ENCODE data around the gene APOO.

Gene APOO

DNA sequence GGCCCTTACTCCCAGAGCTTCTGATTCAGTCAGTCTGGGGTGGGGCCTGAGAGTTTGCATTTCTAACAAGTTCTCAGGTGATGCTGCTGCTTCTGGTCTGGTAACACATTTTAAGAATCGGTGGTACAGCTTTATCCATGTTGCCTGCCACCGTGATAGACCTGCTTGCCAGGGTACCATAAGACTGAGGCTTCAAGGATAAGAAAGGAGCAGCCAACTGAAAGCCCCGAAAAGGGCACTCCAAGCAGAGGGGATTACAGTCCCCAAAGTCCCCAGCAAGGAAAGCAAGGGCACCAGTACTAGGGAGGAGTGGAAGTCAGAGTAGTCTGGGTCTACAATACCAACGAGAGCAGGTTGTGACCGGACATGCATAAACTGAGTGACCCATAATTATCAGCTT lies 49.8 kb downstream of the APOO start:
- no peaks in the 10 kb centered on the region for H3K9me3 ChIP-seq (ENCODE audit: insufficient read depth, low read depth, low read length)
- WGBS, result 95% methylated on average over 3 of the region's 5 CpGs

DNA sequence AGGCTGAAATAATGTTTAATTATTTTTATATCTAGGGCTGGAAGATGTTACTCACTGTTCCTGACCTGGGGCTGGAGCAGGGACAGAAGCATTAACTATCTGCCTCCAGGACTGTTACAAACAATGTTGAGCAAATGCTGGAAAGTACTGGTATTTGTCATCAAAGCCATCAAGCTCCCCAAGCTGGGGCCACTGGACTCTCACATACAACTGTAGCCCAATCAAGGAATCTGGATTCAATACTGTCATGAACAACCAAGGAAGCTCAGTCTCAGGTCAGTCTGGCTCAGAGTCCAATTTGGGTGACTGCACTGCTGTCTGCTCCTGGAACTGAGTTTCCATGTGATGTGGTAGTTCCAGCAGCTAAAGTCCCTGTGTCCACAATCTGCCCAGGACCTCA lies 50.4 kb downstream of the APOO start:
- no peak overlapping the region for H3K9ac ChIP-seq (ENCODE audit: low read depth, low read length)
- H3K27me3 ChIP-seq (ENCODE audit: insufficient read depth, low read length), result no peaks in the 10 kb centered on the region
- H3K4me1 ChIP-seq (ENCODE audit: insufficient read depth, low read length), result no peaks in the 10 kb centered on the region
- no peaks in the 10 kb centered on the region for H3K9me3 ChIP-seq (ENCODE audit: insufficient read depth, low read depth, low read length)
- H3K27ac ChIP-seq (ENCODE audit: low read depth, low read length), result no peak overlapping the region
- 0 out of 2 replicates have a peak, but pooled peaks cover 6% of the 10 kb centered on the region for H3K36me3 ChIP-seq (ENCODE audit: insufficient read depth, low read length)
- H3K4me3 ChIP-seq (ENCODE audit: low read length), result no peak overlapping the region

More for the DNA sequence above, 49.8 kb downstream of the APOO start:
- Histone ChIP-seq H3K36me3 (ENCODE audit: insufficient read depth, low read length) (0 out of 2 replicates have a peak, but pooled peaks cover 6% of the 10 kb centered on the region), H3K27me3 (ENCODE audit: insufficient read depth, low read length) (no peaks in the 10 kb centered on the region), H3K9ac (ENCODE audit: low read depth, low read length) (no peak overlapping the region), H3K27ac (ENCODE audit: low read depth, low read length) (no peak overlapping the region), H3K4me1 (ENCODE audit: insufficient read depth, low read length) (no peaks in the 10 kb centered on the region), H3K4me3 (ENCODE audit: low read length) (no peak overlapping the region)

DNA sequence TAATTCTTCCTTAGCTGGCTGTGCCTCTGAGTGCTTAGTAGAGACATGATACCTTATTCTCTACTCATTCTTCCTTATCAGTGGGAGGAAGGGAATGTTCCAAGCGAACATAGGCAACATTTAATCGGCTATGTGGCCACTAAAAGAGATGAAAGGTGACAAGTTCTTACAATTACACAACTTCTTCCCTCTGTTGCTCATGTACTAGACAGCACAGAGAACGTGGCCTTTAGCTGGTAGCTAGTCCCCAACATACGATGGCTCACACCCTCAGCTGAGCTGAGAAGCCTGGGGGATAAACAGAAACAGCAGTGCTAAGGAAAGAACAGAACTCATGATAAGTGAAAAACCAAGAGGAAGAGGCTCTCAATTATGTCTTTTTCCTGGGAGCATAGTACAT lies 52.2 kb downstream of the APOO start:
- H3K4me1 ChIP-seq (ENCODE audit: insufficient read depth, low read length), result no peaks in the 10 kb centered on the region
- H3K36me3 ChIP-seq (ENCODE audit: insufficient read depth, low read length), result 0 out of 2 replicates have a peak, but pooled peaks cover 6% of the 10 kb centered on the region
- no peak overlapping the region for H3K4me3 ChIP-seq (ENCODE audit: low read length)
- no peak overlapping the region for H3K9ac ChIP-seq (ENCODE audit: low read depth, low read length)
- no peaks in the 10 kb centered on the region for H3K9me3 ChIP-seq (ENCODE audit: insufficient read depth, low read depth, low read length)
- 93% methylated on average over 3 of the region's 4 CpGs for WGBS
- H3K27ac ChIP-seq (ENCODE audit: low read depth, low read length), result no peak overlapping the region
- H3K27me3 ChIP-seq (ENCODE audit: insufficient read depth, low read length), result no peaks in the 10 kb centered on the region

DNA sequence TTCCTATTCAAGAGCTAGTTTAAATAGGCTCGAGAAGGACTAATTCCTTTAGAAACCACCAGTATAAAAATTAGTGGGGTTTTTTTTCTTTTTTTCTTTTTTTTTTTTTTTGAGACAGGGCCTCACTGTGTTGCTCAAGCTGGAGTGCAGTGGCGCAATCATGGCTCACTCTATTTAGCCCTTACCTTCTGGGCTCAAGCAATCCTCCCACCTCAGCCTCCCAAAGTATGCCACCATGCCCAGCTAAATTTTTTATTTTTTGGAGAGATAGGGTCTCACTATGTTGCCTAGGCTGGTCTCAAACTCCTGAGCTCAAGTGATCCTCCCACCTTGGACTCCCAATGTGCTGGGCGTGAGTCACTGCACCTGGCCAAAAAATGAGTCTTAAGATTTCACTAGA lies 52.8 kb downstream of the APOO start:
- Histone ChIP-seq H3K4me3 (ENCODE audit: low read length) (no peak overlapping the region), H3K9ac (ENCODE audit: low read depth, low read length) (no peak overlapping the region), H3K27me3 (ENCODE audit: insufficient read depth, low read length) (no peaks in the 10 kb centered on the region), H3K9me3 (ENCODE audit: insufficient read depth, low read depth, low read length) (no peaks in the 10 kb centered on the region), H3K27ac (ENCODE audit: low read depth, low read length) (no peak overlapping the region), H3K4me1 (ENCODE audit: insufficient read depth, low read length) (no peaks in the 10 kb centered on the region), H3K36me3 (ENCODE audit: insufficient read depth, low read length) (0 out of 2 replicates have a peak, but pooled peaks cover 6% of the 10 kb centered on the region)
- WGBS, result 100% methylated on average over 2 of the region's 3 CpGs

DNA sequence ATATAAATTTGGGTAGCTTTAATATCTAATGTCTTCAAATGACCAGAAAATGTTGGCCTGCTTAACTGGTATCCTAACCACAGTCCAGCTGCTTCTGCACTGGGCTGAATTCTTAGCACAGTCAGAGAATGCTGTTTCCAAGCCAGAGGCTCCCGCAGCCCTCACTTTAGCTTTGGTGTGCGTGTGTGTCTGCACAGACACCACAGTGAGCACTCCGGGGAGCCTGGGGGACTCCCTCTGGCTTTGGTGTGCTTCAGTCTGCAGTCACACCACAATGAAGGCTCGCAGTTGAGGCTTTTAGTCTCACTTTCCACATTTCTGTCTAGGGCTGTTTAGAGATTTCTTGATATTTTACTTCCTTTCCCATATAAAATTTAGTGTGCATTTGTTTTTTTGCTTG lies 53.6 kb downstream of the APOO start:
- Histone ChIP-seq H3K9ac (ENCODE audit: low read depth, low read length) (no peak overlapping the region), H3K4me3 (ENCODE audit: low read length) (no peak overlapping the region), H3K27ac (ENCODE audit: low read depth, low read length) (no peak overlapping the region), H3K4me1 (ENCODE audit: insufficient read depth, low read length) (no peaks in the 10 kb centered on the region), H3K9me3 (ENCODE audit: insufficient read depth, low read depth, low read length) (no peaks in the 10 kb centered on the region), H3K27me3 (ENCODE audit: insufficient read depth, low read length) (no peaks in the 10 kb centered on the region), H3K36me3 (ENCODE audit: insufficient read depth, low read length) (0 out of 2 replicates have a peak, but pooled peaks cover 6% of the 10 kb centered on the region)
- 97% methylated on average over 4 of the region's 4 CpGs for WGBS

DNA sequence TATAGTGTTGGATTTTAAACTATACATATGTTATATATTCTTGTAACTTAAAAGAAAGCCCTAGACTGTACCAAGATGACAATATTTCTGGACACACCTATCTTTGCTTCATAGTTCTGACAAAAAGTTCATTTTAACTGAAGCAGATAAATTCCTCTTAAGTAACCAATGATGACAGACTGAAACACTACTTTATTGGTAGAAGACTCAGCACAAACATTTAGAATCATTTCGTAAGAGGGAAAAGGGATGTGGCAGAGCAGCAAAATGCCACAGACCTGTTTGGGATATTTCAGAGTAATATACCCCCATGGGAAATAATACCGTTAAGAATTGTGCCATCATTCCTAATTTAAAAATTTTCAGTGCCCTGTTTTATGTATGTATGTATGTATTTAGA lies 56.2 kb downstream of the APOO start:
- Histone ChIP-seq H3K27me3 (ENCODE audit: insufficient read depth, low read length) (no peaks in the 10 kb centered on the region), H3K36me3 (ENCODE audit: insufficient read depth, low read length) (no peaks in the 10 kb centered on the region), H3K9me3 (ENCODE audit: insufficient read depth, low read depth, low read length) (no peaks in the 10 kb centered on the region), H3K27ac (ENCODE audit: low read depth, low read length) (no peak overlapping the region), H3K9ac (ENCODE audit: low read depth, low read length) (no peak overlapping the region), H3K4me1 (ENCODE audit: insufficient read depth, low read length) (no peaks in the 10 kb centered on the region), H3K4me3 (ENCODE audit: low read length) (no peak overlapping the region)
- 100% methylated on average over 1 of the region's 2 CpGs for WGBS

DNA sequence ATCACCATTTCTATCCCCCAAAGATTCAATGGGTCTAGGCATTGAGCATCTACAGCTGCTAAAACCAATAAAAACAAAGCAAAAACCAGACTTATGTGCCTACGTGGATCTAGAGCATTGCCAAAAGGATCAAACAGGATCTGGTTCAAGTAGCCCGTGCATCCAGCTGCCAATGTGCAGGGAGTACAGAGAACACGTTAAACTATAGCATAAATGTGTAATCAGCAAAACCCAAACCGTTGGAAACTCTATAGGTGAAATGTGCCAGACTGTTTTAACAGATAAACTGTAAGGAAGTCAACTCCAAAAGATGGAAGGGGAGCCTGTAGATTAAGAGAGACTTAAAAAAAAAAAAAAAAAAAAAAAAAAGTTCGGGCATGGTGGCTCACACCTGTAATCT lies 58.5 kb downstream of the APOO start:
- 97% methylated on average over 4 of the region's 5 CpGs for whole genome bisulfite sequencing
- Histone ChIP-seq H3K9ac (ENCODE audit: low read depth, low read length) (no peak overlapping the region), H3K27ac (ENCODE audit: low read depth, low read length) (no peak overlapping the region)

DNA sequence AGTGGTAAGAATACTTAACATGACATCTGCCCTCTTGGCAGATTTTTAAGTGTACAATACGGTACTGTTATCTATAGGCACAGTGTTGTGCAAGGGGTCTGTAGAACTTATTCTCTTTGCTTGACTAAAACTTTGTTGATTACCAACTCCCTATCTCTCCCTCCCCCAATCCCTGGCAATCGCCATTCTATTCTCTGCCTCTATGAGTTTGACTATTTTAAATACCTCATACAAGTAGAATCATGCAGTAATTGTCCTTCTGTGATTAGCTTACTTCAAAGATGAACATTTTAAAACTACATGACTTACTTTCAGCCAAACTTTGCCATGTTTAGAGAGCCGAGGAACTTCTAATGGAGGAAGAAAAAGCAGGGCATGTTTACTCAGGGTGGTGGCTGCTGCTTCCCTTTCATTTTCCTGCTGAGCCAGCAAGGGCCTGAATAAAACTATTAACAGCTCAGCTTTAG lies 62.4 kb downstream of the APOO start:
- Histone ChIP-seq H3K27me3 (ENCODE audit: insufficient read depth, low read length) (no peaks in the 10 kb centered on the region), H3K4me3 (ENCODE audit: low read length) (no peak overlapping the region), H3K9ac (ENCODE audit: low read depth, low read length) (no peak overlapping the region), H3K36me3 (ENCODE audit: insufficient read depth, low read length) (no peaks in the 10 kb centered on the region), H3K27ac (ENCODE audit: low read depth, low read length) (no peak overlapping the region), H3K4me1 (ENCODE audit: insufficient read depth, low read length) (peaks cover 16% of the 10 kb centered on the region; the same call in 1 of the 2 replicates), H3K9me3 (ENCODE audit: insufficient read depth, low read depth, low read length) (no peaks in the 10 kb centered on the region)
- 63% methylated on average over 2 of the region's 3 CpGs for WGBS

More for the DNA sequence above, 58.5 kb downstream of the APOO start:
- H3K4me3 ChIP-seq (ENCODE audit: low read length), result no peak overlapping the region
- H3K27me3 ChIP-seq (ENCODE audit: insufficient read depth, low read length), result no peaks in the 10 kb centered on the region
- H3K9me3 ChIP-seq (ENCODE audit: insufficient read depth, low read depth, low read length), result no peaks in the 10 kb centered on the region
- no peaks in the 10 kb centered on the region for H3K36me3 ChIP-seq (ENCODE audit: insufficient read depth, low read length)
- peaks cover 12% of the 10 kb centered on the region; the same call in 1 of the 2 replicates for H3K4me1 ChIP-seq (ENCODE audit: insufficient read depth, low read length)

DNA sequence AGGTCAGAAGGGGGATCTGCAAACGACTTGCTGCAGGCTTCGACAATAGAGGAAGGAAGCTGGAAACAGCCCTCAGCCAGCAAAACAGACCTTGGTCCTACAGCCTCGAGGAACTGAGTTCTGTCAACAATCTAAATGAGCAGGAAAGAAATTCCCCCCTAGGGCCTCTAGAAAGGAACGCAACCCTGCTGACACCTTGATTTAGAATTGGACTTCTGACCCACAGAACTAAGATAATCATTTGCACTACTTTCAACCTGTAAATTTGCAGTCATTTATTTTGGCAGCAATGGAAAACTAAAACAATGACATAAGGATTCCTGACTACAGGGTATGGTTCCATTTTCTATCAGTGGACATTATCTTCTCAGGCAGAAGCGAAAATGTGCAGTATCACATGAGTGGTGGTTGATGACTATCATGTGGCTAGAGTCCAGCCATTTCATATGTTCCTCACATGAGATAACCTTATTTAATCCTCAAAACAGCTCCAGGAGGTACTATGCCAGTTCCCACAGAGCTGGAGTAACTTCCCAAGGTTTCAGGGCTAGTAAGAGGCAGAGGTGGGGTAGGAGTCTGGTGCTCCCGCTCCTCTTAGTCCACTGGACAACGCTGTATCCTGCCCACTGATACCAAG lies 63.1 kb downstream of the APOO start:
- Histone ChIP-seq H3K36me3 (ENCODE audit: insufficient read depth, low read length) (no peaks in the 10 kb centered on the region), H3K4me3 (ENCODE audit: low read length) (no peak overlapping the region), H3K27me3 (ENCODE audit: insufficient read depth, low read length) (no peaks in the 10 kb centered on the region), H3K9me3 (ENCODE audit: insufficient read depth, low read depth, low read length) (no peaks in the 10 kb centered on the region), H3K9ac (ENCODE audit: low read depth, low read length) (no peak overlapping the region), H3K4me1 (ENCODE audit: insufficient read depth, low read length) (peaks cover 16% of the 10 kb centered on the region; the same call in 1 of the 2 replicates), H3K27ac (ENCODE audit: low read depth, low read length) (no peak overlapping the region)
- 71% methylated on average over 6 of the region's 7 CpGs for WGBS

DNA sequence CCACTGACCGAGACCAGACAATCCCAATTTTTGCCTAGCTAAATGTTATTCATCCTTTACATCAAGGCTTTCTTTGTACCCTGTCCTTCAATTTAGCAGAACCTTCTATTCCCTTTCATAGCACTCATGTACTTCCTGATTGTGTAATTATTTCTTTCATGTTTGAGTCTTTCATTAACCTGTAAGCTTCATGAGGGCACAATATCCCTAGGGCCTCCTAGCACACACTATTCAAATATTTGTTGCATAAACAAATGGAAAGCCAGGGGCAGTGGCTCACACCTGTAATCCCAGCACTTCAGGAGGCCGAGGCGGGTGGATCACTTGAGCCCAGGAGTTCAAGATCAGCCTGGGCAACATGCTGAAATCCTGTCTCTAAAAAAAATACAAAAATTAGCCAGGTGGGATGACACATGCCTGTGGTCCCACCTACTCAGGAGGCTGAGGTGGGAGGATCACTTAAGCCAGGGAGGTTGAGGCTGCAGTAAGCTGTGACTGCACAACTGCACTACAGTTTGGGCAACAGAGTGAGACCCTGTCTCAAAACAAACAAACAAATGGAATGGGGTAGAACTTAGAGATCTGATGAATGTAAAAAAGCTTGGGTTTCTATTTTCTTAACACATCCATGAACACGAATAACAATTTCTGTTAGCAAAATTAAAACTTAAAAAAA lies 65.8 kb downstream of the APOO start:
- H3K27me3 ChIP-seq (ENCODE audit: insufficient read depth, low read length), result no peaks in the 10 kb centered on the region
- H3K4me1 ChIP-seq (ENCODE audit: insufficient read depth, low read length), result peaks cover 16% of the 10 kb centered on the region; the same call in 1 of the 2 replicates
- no peak overlapping the region for H3K27ac ChIP-seq (ENCODE audit: low read depth, low read length)
- H3K9me3 ChIP-seq (ENCODE audit: insufficient read depth, low read depth, low read length), result no peaks in the 10 kb centered on the region
- H3K9ac ChIP-seq (ENCODE audit: low read depth, low read length), result no peak overlapping the region
- no peak overlapping the region for H3K4me3 ChIP-seq (ENCODE audit: low read length)
- no peaks in the 10 kb centered on the region for H3K36me3 ChIP-seq (ENCODE audit: insufficient read depth, low read length)
- WGBS, result 96% methylated on average over 3 of the region's 4 CpGs

DNA sequence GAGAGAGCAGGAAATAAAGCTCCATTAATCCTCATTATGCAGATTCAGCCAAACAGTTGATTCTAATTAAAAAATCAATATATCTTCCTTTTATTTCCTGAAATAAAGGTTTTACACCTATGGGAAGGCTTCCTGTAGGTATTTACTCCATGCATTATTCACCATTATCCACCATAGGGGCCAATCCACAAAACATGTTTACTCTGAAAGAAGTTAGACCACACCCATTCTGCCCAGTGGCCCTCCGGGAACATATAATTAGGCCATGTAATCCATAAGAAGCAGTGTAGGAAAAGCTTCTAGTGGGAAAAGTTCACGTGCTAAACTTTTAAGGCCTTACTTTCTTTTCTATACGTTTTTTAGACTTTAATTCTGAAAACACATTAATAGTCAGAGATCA lies 67.1 kb downstream of the APOO start:
- no peaks in the 10 kb centered on the region for H3K9me3 ChIP-seq (ENCODE audit: insufficient read depth, low read depth, low read length)
- H3K9ac ChIP-seq (ENCODE audit: low read depth, low read length), result no peak overlapping the region
- H3K4me3 ChIP-seq (ENCODE audit: low read length), result no peak overlapping the region
- H3K27me3 ChIP-seq (ENCODE audit: insufficient read depth, low read length), result no peaks in the 10 kb centered on the region
- H3K27ac ChIP-seq (ENCODE audit: low read depth, low read length), result no peak overlapping the region
- no CpG with 5 or more reads among the region's 3 CpGs for WGBS
- no peaks in the 10 kb centered on the region for H3K36me3 ChIP-seq (ENCODE audit: insufficient read depth, low read length)
- H3K4me1 ChIP-seq (ENCODE audit: insufficient read depth, low read length), result peaks cover 15% of the 10 kb centered on the region; the same call in 1 of the 2 replicates
